ENCODE results near the gene G6PC3. TPM values are rescaled to one million over a fixed set of nuclear protein-coding genes. Genes with fewer than 3 reads are reported as not detected.
"Not testable (repeated sequence)": the region's sequence is repeated elsewhere in the genome, so short reads cannot be mapped to it uniquely, and the experiment has no call there.

Gene G6PC3
- total RNA-seq (2021) (47.0 and 57.9 TPM in 2 replicates), Bru-seq, nascent RNA (percentile 72 among the genes with signal in this experiment), BruChase-seq, experiment 1, labeled RNA remaining after a 2-hour chase (percentile 66 among the genes with signal in this experiment), BruChase-seq, experiment 2, labeled RNA remaining after a 6-hour chase (percentile 74 among the genes with signal in this experiment)
- long read RNA-seq, transcript G6PC3-201 (6 exons, 1,533 nt): major isoform, 105 of 131 reads
- long read RNA-seq, transcript G6PC3-202 (6 exons, 1,572 nt): minor isoform, 12 of 131 reads
- long read RNA-seq, partial matches to known transcripts: 0 of 131 reads
- long read RNA-seq, other reads (novel, unspliced or antisense): 14 of 131 reads

- TF ChIP-seq EZH2 (IDR thresholded peaks at IDR 0.05; ENCODE audit: borderline replicate concordance, low read depth, low read length, poor library complexity, severe bottlenecking) (no peak), CTCF (conservative IDR thresholded peaks at IDR 0.05; ENCODE audit: low read depth, low read length) (no peak)
- BruUV-seq (replicated peaks): no TSS peak
- peak within 1 kb of the TSS; percentile 65 for H3K27ac ChIP-seq (ENCODE audit: low read depth, low read length, poor library complexity, severe bottlenecking)
- H3K4me1 ChIP-seq (ENCODE audit: insufficient read depth, low read length, poor library complexity, severe bottlenecking): peaks cover 3% of the 10 kb centered on the region
- DNase-seq (ENCODE audit: low spot score): peak; percentile 93
- H3K9me3 ChIP-seq (ENCODE audit: low read depth, low read length, poor library complexity, severe bottlenecking): no peaks in the 10 kb centered on the region
- ChIA-PET POLR2A (ENCODE audit: low non-redundant PET) (interaction anchor here (0.6 kb wide), 1 partner anchor 30 kb away, joined by 7 read pairs; no protein-coding TSS in a partner anchor), CTCF (interaction anchor here (0.6 to 0.7 kb wide), 2 partner anchors 35 to 84 kb away, joined by 4 to 12 read pairs; no protein-coding TSS in a partner anchor)
- H3K27me3 ChIP-seq (replicated peaks; ENCODE audit: insufficient read depth, low read depth, low read length, poor library complexity): no peaks in the 10 kb centered on the region
- peak within 1 kb of the TSS; percentile 59 for H3K4me3 ChIP-seq (ENCODE audit: low read depth, low read length, poor library complexity, severe bottlenecking)
- no peaks in the 10 kb centered on the region for H3K36me3 ChIP-seq (ENCODE audit: insufficient read depth, low read length, poor library complexity, severe bottlenecking)
- intact Hi-C loops (cut with micrococcal nuclease; ENCODE audit: unreplicated experiment): no loop called here
These were observed at the start of gene G6PC3 for GRCh38 chr17:44070455-44071197. TSS of gene G6PC3 (plus strand) at chr17:44070735. CDS start at chr17:44070966, 231 bp downstream.

DNA sequence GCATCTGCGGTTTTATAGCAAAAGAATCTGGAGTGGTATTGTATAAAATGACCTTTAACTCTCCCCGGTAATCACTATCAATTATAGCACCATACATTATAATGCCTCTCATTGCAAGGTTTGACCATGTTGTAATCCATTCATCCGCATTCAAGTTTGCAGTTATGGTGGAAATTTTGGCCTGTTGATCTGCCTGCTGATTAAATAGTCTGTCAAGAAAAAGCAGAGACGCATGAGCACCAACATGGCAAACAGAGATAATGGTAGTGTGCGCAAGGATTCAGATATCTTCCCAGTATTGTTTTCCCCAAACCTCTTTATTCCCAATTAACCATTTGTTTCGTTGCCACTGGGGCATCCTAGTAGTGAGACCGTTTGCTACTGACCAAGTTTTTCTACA is 49.3 kb upstream of the G6PC3 start:
- H3K9me3 ChIP-seq (ENCODE audit: low read depth, low read length, poor library complexity, severe bottlenecking); H3K27me3 ChIP-seq (replicated peaks; ENCODE audit: insufficient read depth, low read depth, low read length, poor library complexity); intact Hi-C loops (cut with micrococcal nuclease; ENCODE audit: unreplicated experiment); BruUV-seq (replicated peaks); H3K36me3 ChIP-seq (ENCODE audit: insufficient read depth, low read length, poor library complexity, severe bottlenecking); H3K27ac ChIP-seq (ENCODE audit: low read depth, low read length, poor library complexity, severe bottlenecking); H3K4me1 ChIP-seq (ENCODE audit: insufficient read depth, low read length, poor library complexity, severe bottlenecking); DNase-seq (ENCODE audit: low spot score); CTCF ChIA-PET; H3K4me3 ChIP-seq (ENCODE audit: low read depth, low read length, poor library complexity, severe bottlenecking); POLR2A ChIA-PET (ENCODE audit: low non-redundant PET): not testable (repeated sequence)

DNA sequence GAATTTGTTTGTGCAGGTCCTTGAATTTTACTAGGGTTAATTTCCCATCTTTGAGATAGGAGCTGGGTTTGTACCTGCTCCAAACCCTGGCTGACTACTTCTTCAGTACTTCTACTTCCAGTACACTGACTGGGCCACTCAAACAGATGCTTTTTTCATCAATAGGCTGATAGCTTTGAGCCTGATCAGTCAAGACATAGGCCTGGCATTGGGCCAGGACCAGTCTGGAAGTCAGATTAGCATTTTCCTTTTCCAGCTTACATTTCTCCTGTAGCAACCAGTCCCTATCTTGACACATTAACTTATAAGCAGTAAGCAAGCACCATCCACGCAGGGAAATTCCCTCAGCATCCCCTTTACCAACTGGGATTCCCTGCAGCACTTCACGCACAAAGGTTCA is 48.3 kb upstream of the G6PC3 start:
- TF ChIP-seq CTCF (conservative IDR thresholded peaks at IDR 0.05; ENCODE audit: low read depth, low read length) (no peak), EZH2 (IDR thresholded peaks at IDR 0.05; ENCODE audit: borderline replicate concordance, low read depth, low read length, poor library complexity, severe bottlenecking) (no peak)
- Histone ChIP-seq H3K4me3 (ENCODE audit: low read depth, low read length, poor library complexity, severe bottlenecking) (no peak overlapping the region), H3K9me3 (ENCODE audit: low read depth, low read length, poor library complexity, severe bottlenecking) (no peaks in the 10 kb centered on the region), H3K27ac (ENCODE audit: low read depth, low read length, poor library complexity, severe bottlenecking) (no peak overlapping the region), H3K36me3 (ENCODE audit: insufficient read depth, low read length, poor library complexity, severe bottlenecking) (no peaks in the 10 kb centered on the region), H3K27me3 (replicated peaks; ENCODE audit: insufficient read depth, low read depth, low read length, poor library complexity) (no peaks in the 10 kb centered on the region), H3K4me1 (ENCODE audit: insufficient read depth, low read length, poor library complexity, severe bottlenecking) (no peaks in the 10 kb centered on the region)
- BruUV-seq (replicated peaks): no TSS peak
- ChIA-PET POLR2A (ENCODE audit: low non-redundant PET) (interaction anchor here (0.6 to 1.0 kb wide), 2 partner anchors 16 to 20 kb away, joined by 4 to 7 read pairs; no protein-coding TSS in a partner anchor), CTCF (no interaction called here)
- DNase-seq (ENCODE audit: low spot score): no peak
- intact Hi-C loops (cut with micrococcal nuclease; ENCODE audit: unreplicated experiment): no loop called here
